Measurements from ENCODE around the gene GOLGA5.

Gene GOLGA5

DNA sequence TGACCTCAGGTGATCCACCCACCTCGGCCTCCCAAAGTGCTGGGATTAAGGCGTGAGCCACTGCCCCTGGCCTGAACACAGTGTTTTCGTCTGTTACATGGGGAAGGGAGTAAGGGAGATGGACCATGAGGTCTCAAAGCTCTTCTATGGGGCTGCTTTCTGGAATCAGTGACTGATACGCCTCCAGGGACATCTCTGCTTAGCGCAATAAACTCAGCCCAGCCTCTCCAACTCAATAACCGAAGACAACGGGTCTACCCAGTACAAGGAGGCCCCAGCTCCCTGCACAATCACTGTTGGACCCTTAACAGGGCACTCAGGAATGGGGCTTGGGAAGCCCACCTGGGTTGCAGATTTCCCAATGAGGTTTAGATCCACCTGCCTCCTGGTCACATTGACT is 86.2 kb downstream of the GOLGA5 start:
- DNase-seq (ENCODE audit: low spot score): no peak

GRCh38 chr14:92880851-92881250 is 86.7 kb downstream of the GOLGA5 start:
- DNase-seq (ENCODE audit: low spot score): no peak

- DNase-seq (ENCODE audit: low spot score): no peak
Observed at GRCh38 chr14:92883066-92883465, 89.0 kb downstream of the GOLGA5 start.

DNA sequence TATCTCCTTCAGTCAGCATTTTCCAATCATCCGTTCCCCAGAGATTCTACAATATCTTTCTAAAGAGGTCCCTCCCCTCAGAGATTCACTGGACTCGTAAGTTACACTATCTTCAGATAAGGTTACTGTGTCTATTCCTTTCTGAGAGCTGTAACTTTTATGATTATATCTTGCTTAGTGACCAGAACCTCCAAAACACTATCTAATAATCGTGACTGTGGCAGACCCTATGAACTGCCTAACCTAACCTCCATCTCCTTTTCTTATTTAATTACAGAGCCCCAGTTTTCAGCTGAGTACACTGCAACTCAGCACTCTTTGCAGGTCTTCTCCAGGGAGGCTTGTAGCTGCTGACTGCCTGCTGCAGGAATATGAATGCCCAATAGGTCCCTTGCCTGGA is 90.3 kb downstream of the GOLGA5 start:
- DNase-seq (ENCODE audit: low spot score): no peak

- DNase-seq (ENCODE audit: low spot score): no peak
Observed at GRCh38 chr14:92885279-92886061, 91.4 kb downstream of the GOLGA5 start.

DNA sequence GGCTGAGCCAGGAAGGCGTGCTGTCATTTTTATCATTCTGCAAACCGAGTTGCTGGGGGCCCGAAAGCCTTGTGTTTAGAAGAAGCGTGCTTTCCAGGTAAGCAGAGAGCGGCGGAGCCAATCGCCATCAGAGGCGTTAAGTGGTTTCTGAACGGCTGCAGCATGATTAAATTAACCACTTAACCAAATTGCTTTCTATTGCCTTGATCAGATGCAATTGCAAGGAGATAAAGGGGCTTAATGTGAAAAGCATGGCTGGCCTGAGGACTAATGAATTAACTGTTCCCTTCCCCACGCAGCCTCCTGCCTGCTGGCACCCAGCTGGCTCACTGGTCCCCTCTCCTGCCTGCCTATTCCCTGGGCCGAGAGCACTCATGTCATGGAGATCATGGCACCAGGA is 92.2 kb downstream of the GOLGA5 start:
- no peak for DNase-seq (ENCODE audit: low spot score)

DNA sequence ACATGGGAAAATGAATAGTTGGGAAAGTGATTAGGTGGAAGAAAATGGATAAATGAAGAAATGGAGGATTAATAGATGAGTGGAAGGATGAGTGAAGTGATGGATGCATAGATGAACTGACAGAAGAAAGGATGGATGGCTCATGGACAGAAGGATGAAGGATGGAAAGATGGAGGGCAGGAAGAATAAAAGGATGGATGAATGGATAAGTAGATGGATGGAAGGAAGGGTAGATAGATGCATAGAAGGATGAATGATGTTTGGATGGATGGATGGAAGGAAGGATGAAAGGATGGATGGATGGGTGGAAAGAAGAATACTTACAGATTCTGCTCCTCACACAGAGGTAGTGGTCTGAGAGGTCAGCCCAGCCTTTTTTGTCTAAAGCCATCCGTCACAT is 93.1 kb downstream of the GOLGA5 start:
- no peak for DNase-seq (ENCODE audit: low spot score)

DNA sequence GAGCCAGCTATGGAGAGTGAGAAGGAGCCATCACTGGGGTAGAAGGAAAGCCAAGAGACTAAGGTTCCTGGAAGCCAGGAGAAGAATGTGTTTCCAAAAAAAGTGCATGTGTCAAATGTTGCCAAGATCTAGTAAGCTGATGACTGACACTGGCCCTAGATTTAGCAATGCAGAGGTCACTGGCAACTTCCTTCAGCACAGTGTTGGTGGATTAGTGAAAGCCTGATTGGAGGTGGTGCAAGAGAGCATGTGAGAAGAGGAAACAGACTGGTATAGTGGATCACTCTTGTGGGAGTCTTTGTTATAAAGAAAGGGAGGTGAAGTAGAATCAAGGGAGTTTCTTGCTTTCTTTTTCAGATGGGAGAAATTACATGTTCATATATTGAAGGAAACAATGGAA is 94.8 kb downstream of the GOLGA5 start:
- DNase-seq (ENCODE audit: low spot score): no peak
